HepG2 (cell line): ENCODE measurements around the gene CTRB2. TPM values are rescaled to one million over a fixed set of nuclear protein-coding genes. Genes with fewer than 3 reads are reported as not detected.

Experiments
- ATF5 ChIP-seq: sonication (generic); formaldehyde crosslinking; IDR thresholded peaks from 2 replicates; pipeline ENCODE4 v1.4.0; 2020; ENCODE audit warnings: mild to moderate bottlenecking, low read depth, missing genetic modification reagents
- CREBL2 ChIP-seq: sonication (generic); formaldehyde crosslinking; IDR thresholded peaks from 2 replicates; pipeline ENCODE4 v1.8.1; 2023; ENCODE audit warnings: missing genetic modification reagents, mild to moderate bottlenecking, borderline replicate concordance
- ESRRA ChIP-seq: sonication (generic); formaldehyde crosslinking; IDR thresholded peaks from 2 replicates; pipeline ENCODE4 v1.5.1; 2020; ENCODE audit warnings: mild to moderate bottlenecking, low read depth, missing genetic modification reagents
- FOSL2 ChIP-seq: sonication (generic); formaldehyde crosslinking; IDR thresholded peaks from 2 replicates; pipeline ENCODE4 v1.4.0; 2020; ENCODE audit warnings: missing genetic modification reagents
- GLMP ChIP-seq: sonication (generic); formaldehyde crosslinking; IDR thresholded peaks from 2 replicates; pipeline ENCODE4 v1.9.0; 2021; ENCODE audit warnings: missing genetic modification reagents, mild to moderate bottlenecking, borderline replicate concordance
- HNF4G ChIP-seq, 2 experiments: sonication (generic) in 1 of 2; formaldehyde crosslinking in 1 of 2; IDR thresholded peaks; 2 replicates each; pipeline versions ENCODE4 v1.4.0 to v1.6.1; 2011 to 2020; ENCODE audit warnings: borderline replicate concordance in 2 of 2, low read depth in 2 of 2, mild to moderate bottlenecking in 2 of 2, low read length in 1 of 2, missing genetic modification reagents in 1 of 2, moderate library complexity in 1 of 2
- PAF1 ChIP-seq: IDR thresholded peaks from 2 replicates; pipeline ENCODE4 v1.6.1; 2016; ENCODE audit warnings: missing genetic modification reagents, missing compliant biosample characterization
- PRDM15 ChIP-seq: sonication (generic); formaldehyde crosslinking; IDR thresholded peaks from 2 replicates; pipeline ENCODE4 v1.4.0; 2020; ENCODE audit warnings: missing genetic modification reagents
- PRMT3 ChIP-seq: sonication (generic); formaldehyde crosslinking; IDR thresholded peaks from 2 replicates; pipeline ENCODE4 v1.8.1; 2022; ENCODE audit warnings: low read depth, mild to moderate bottlenecking, moderate library complexity, missing genetic modification reagents, borderline replicate concordance
- RBFOX2 ChIP-seq: fragments of 200-400 bp; formaldehyde crosslinking; IDR thresholded peaks from 2 replicates; pipeline ENCODE4 v1.6.1; 2017; ENCODE audit warnings: low read depth, mild to moderate bottlenecking, low read length
- SIX1 ChIP-seq: sonication (generic); formaldehyde crosslinking; IDR thresholded peaks from 2 replicates; pipeline ENCODE4 v1.4.0; 2020; ENCODE audit warnings: missing genetic modification reagents, borderline replicate concordance
- SPEN ChIP-seq: sonication (generic); formaldehyde crosslinking; IDR thresholded peaks from 2 replicates; pipeline ENCODE4 v1.5.1; 2020; ENCODE audit warnings: low read depth, mild to moderate bottlenecking, missing genetic modification reagents
- TBX3 ChIP-seq: fragments of 450-650 bp; IDR thresholded peaks from 2 replicates; pipeline ENCODE4 v1.6.1; 2017; ENCODE audit warnings: antibody characterized with exemption, mild to moderate bottlenecking, inconsistent platforms, borderline replicate concordance
- XBP1 ChIP-seq: sonication (generic); formaldehyde crosslinking; IDR thresholded peaks from 2 replicates; pipeline ENCODE4 v1.5.0; 2020; ENCODE audit warnings: missing genetic modification reagents
- ZC3H13 ChIP-seq: sonication (generic); formaldehyde crosslinking; IDR thresholded peaks from 2 replicates; pipeline ENCODE4 v1.8.1; 2023; ENCODE audit warnings: mild to moderate bottlenecking, missing genetic modification reagents, moderate library complexity
- ZFX ChIP-seq: sonication (generic); formaldehyde crosslinking; IDR thresholded peaks from 2 replicates; pipeline ENCODE4 v1.4.0; 2020; ENCODE audit warnings: mild to moderate bottlenecking, low read depth, missing genetic modification reagents, moderate library complexity
- ZNF367 ChIP-seq: sonication (generic); formaldehyde crosslinking; IDR thresholded peaks from 2 replicates; pipeline ENCODE4 v1.4.0; 2020; ENCODE audit warnings: missing genetic modification reagents, borderline replicate concordance
- ZNF432 ChIP-seq: sonication (generic); formaldehyde crosslinking; IDR thresholded peaks from 2 replicates; pipeline ENCODE4 v1.5.0; 2020; ENCODE audit warnings: missing genetic modification reagents, mild to moderate bottlenecking, borderline replicate concordance
- ZNF546 ChIP-seq: sonication (generic); formaldehyde crosslinking; conservative IDR thresholded peaks from 2 replicates; pipeline ENCODE4 v1.8.1; 2023; ENCODE audit warnings: mild to moderate bottlenecking, missing genetic modification reagents
- ZNF558 ChIP-seq: sonication (generic); formaldehyde crosslinking; IDR thresholded peaks from 2 replicates; pipeline ENCODE4 v1.9.0; 2022; ENCODE audit warnings: mild to moderate bottlenecking, missing genetic modification reagents, borderline replicate concordance
- ZNF75D ChIP-seq: sonication (generic); formaldehyde crosslinking; IDR thresholded peaks from 2 replicates; pipeline ENCODE4 v1.8.1; 2023; ENCODE audit warnings: missing genetic modification reagents, mild to moderate bottlenecking, borderline replicate concordance
- ZNF781 ChIP-seq: sonication (generic); formaldehyde crosslinking; IDR thresholded peaks from 2 replicates; pipeline ENCODE4 v1.5.1; 2020; ENCODE audit warnings: borderline replicate concordance, mild to moderate bottlenecking, missing genetic modification reagents; ENCODE audit errors: not compliant biosample characterization
- ZZZ3 ChIP-seq: sonication (generic); formaldehyde crosslinking; IDR thresholded peaks from 2 replicates; pipeline ENCODE4 v1.4.0; 2020; ENCODE audit warnings: missing genetic modification reagents, mild to moderate bottlenecking, borderline replicate concordance
- polyA plus RNA-seq, 8 experiments: library from polyadenylated mRNA; depleted of rRNA in 3 of 8; stranded (reverse) in 7 of 8; unstranded in 1 of 8; fragments of >200 nt; fragmentation: Illumina TruSeq in 4 of 8; extraction: Trizol in 4 of 8; gene quantifications; 2 replicates each; pipeline versions ENCODE4 v1.2.1 to v1.2.3, GENCODE V29; 2011 to 2016; ENCODE audit warnings: low read depth in 4 of 8, missing spikeins in 1 of 8, mixed read lengths in 1 of 8; ENCODE audit not compliant: insufficient read depth in 1 of 8
- total RNA-seq, 5 experiments: library from RNA; depleted of rRNA; stranded (reverse); fragments of >200 nt; fragmentation: Illumina TruSeq; extraction: Trizol; gene quantifications; 2 replicates each; pipeline ENCODE4 v1.2.3, GENCODE V29; 2016; ENCODE audit warnings: low read depth in 1 of 5

The CTRB2 gene
- total and polyA plus RNA-seq, 2 of the 13 experiments (the other 11 are each of a cell fraction or from before 2014, with no cell fraction given): 0.13 TPM; not detected in 1

GRCh38 chr16:75246504-75247205, 39.7 kb upstream of the CTRB2 start (continued):
- TF ChIP-seq ZFX (CRISPR knock-in tag) (0 out of 2 replicates have a peak, but pooled peaks have one; percentile 18), HNF4G (IDR thresholded peaks at IDR 0.05; ENCODE audit: borderline replicate concordance, low read depth, low read length) (no peak), HNF4G (CRISPR knock-in tag; IDR thresholded peaks at IDR 0.05; ENCODE audit: borderline replicate concordance, low read depth) (no peak), RBFOX2 (peak; percentile 60), ZZZ3 (no peak), ZNF546 (CRISPR knock-in tag) (no peak), ZNF781 (CRISPR knock-in tag) (no peak), SIX1 (CRISPR knock-in tag) (no peak), ATF5 (CRISPR knock-in tag) (no peak), PAF1 (CRISPR knock-in tag) (no peak), ESRRA (CRISPR knock-in tag) (no peak), XBP1 (CRISPR knock-in tag) (no peak), GLMP (CRISPR knock-in tag) (no peak), ZC3H13 (CRISPR knock-in tag) (peak; percentile 66; the same call in 1 of the 2 replicates), FOSL2 (no peak), PRDM15 (CRISPR knock-in tag) (no peak), ZNF367 (CRISPR knock-in tag) (no peak), CREBL2 (CRISPR knock-in tag) (no peak), ZNF75D (CRISPR knock-in tag) (no peak), ZNF558 (CRISPR knock-in tag) (no peak), PRMT3 (no peak), ZNF432 (CRISPR knock-in tag) (no peak), TBX3 (no peak), SPEN (0 out of 2 replicates have a peak, but pooled peaks have one; percentile 16)
